ENCODE data around the gene MAGI1. TPM values are rescaled to one million over a fixed set of nuclear protein-coding genes. Genes with fewer than 3 reads are reported as not detected.
A peak's percentile ranks its signal among the peaks of the same experiment; 100 is the strongest.

The MAGI1 gene
- total RNA-seq, 1 donor from 2014 or later: 49.8 TPM

DNA sequence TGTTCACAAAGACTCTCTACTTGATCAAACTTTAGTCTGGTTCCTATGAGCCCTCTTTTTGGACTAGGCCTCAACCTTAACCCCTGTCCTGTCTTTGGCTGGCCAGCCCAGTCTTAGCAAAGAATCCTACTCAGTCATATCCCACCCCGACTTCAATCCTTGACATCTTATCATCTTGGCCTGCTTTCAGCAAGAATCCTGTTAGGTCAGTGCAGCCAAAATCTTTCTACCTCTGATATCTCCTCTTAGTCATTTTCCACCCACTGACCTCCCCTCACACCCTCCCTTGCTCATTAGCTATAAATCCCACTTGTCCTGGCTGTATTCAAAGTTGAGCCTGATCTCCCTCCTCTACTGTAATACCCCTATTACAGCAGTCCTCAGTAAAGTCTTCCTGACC, 286.1 kb downstream of the MAGI1 start:
- DNase-seq (ENCODE audit: low read depth, low spot score): no peak
- no peaks in the 10 kb centered on the region for H3K36me3 Mint-ChIP-seq (ENCODE audit: low read depth)
- H3K9me3 Mint-ChIP-seq: no peaks in the 10 kb centered on the region

DNA sequence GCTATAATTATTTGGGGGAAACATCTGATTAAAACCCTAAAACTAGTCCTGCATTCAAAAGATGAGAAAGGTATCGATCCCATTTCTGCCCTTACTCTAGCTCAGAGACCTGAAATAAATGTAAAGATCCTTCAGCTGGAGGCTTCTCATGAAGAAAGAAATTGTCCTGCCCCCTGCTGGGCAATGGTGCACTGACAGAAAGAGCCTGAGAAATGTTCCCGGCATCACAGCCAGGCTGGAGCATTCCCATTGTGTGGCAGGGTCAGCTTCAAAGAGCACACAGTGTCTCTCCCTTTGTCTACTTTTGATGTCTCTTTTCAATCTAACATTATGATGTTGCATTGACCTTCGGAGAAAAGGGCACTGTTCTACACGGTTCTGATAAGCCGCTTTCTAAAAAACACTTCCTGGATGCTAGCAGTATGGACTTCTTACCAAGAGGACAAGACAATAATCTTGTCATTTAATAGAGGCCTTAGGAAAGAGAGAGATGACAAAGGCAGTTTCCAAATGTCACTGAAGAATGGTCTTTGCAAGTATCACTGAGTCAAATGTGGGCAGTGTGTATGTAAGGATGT, 287.5 kb downstream of the MAGI1 start:
- Mint-ChIP-seq H3K27ac (ENCODE audit: unreplicated experiment) (peak overlapping the region; percentile 86), H3K9me3 (no peaks in the 10 kb centered on the region), H3K27me3 (ENCODE audit: low read depth) (no peaks in the 10 kb centered on the region), H3K4me3 (no peak overlapping the region), H3K4me1 (peaks cover 33% of the 10 kb centered on the region), H3K36me3 (ENCODE audit: low read depth) (no peaks in the 10 kb centered on the region)
- peak; percentile 80 for DNase-seq (ENCODE audit: low read depth, low spot score)
- TF ChIP-seq, protein P1, sequence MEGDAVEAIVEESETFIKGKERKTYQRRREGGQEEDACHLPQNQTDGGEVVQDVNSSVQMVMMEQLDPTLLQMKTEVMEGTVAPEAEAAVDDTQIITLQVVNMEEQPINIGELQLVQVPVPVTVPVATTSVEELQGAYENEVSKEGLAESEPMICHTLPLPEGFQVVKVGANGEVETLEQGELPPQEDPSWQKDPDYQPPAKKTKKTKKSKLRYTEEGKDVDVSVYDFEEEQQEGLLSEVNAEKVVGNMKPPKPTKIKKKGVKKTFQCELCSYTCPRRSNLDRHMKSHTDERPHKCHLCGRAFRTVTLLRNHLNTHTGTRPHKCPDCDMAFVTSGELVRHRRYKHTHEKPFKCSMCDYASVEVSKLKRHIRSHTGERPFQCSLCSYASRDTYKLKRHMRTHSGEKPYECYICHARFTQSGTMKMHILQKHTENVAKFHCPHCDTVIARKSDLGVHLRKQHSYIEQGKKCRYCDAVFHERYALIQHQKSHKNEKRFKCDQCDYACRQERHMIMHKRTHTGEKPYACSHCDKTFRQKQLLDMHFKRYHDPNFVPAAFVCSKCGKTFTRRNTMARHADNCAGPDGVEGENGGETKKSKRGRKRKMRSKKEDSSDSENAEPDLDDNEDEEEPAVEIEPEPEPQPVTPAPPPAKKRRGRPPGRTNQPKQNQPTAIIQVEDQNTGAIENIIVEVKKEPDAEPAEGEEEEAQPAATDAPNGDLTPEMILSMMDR (conservative IDR thresholded peaks at IDR 0.05): peak; percentile 78

More for the DNA sequence above, 286.1 kb downstream of the MAGI1 start:
- Mint-ChIP-seq H3K4me1 (peaks cover 33% of the 10 kb centered on the region), H3K27me3 (ENCODE audit: low read depth) (no peaks in the 10 kb centered on the region), H3K4me3 (no peak overlapping the region), H3K27ac (ENCODE audit: unreplicated experiment) (no peak overlapping the region)
- TF ChIP-seq, protein P1 (conservative IDR thresholded peaks at IDR 0.05): no peak

DNA sequence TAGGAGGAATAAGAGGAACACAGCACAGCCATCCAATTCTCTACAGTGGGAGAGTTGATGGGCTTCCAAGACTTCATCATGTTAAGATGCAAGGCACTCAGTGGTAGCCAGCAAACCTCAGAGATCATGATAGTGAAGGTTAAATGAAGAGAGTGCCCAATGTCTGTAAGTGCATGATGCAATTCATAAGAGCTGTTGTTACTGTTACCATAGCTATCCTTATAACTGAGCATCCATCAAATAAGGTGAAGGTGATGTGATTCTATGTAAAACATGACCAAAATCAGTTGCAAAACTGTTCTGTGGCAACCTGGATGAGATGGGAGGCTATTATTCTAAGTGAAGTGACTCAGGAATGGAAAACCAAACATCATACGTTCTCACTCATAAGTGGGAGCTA, 289.7 kb downstream of the MAGI1 start:
- Mint-ChIP-seq H3K4me3 (no peak overlapping the region), H3K4me1 (peaks cover 33% of the 10 kb centered on the region), H3K36me3 (ENCODE audit: low read depth) (no peaks in the 10 kb centered on the region), H3K27me3 (ENCODE audit: low read depth) (no peaks in the 10 kb centered on the region), H3K9me3 (no peaks in the 10 kb centered on the region), H3K27ac (ENCODE audit: unreplicated experiment) (no peak overlapping the region)
- TF ChIP-seq, protein P1 (conservative IDR thresholded peaks at IDR 0.05): no peak
- DNase-seq (ENCODE audit: low read depth, low spot score): no peak

DNA sequence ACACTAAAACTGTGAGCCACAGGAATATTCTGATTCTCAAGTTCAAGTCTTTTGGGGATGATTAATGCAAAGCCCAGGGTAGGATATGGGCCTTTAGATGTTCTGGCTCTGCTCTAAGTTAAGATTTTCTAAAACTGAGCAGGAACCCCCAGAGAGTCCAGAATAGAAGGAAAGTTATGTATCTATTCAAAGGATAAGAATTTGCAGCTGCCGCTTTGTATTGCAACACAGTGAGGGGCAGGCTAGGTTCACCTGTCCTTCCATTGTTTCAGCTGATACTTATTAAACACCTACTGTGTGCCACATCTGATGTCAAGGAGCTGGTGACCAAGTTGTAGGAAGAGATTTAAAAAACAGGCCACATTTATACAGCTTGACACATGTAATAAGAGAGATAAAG, 290.4 kb downstream of the MAGI1 start:
- Mint-ChIP-seq H3K36me3 (ENCODE audit: low read depth) (no peaks in the 10 kb centered on the region), H3K4me1 (peaks cover 33% of the 10 kb centered on the region), H3K4me3 (no peak overlapping the region), H3K27me3 (ENCODE audit: low read depth) (no peaks in the 10 kb centered on the region), H3K27ac (ENCODE audit: unreplicated experiment) (no peak overlapping the region), H3K9me3 (no peaks in the 10 kb centered on the region)
- DNase-seq (ENCODE audit: low read depth, low spot score): no peak
- TF ChIP-seq, protein P1 (conservative IDR thresholded peaks at IDR 0.05): no peak

DNA sequence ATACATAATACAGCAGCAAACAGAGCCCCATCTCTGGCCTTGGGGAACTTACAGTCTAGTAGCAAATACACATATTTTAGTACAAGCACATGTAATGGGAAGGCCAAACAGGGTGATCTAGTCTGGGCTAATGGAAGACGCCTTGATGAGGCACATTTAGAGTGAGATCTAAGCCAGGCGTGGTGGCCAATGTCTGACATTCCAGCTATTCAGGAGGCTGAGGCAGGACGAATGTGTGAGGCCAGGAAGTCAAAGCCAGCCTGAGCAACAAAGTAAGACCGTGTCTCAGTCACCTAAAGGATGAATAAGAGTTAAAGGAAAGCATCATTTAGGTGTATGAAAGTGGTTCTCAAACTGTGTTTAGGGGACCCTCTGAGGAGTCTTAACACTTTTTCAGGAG, 291.9 kb downstream of the MAGI1 start:
- Mint-ChIP-seq H3K4me1 (peaks cover 27% of the 10 kb centered on the region), H3K36me3 (ENCODE audit: low read depth) (no peaks in the 10 kb centered on the region), H3K27ac (ENCODE audit: unreplicated experiment) (no peak overlapping the region), H3K27me3 (ENCODE audit: low read depth) (no peaks in the 10 kb centered on the region), H3K9me3 (no peaks in the 10 kb centered on the region), H3K4me3 (no peak overlapping the region)
- no peak for DNase-seq (ENCODE audit: low read depth, low spot score)
- TF ChIP-seq, protein P1 (conservative IDR thresholded peaks at IDR 0.05): no peak

All from neural crest cell (in vitro differentiated cells).